Amniotic stem cell (primary cell): ENCODE data around the gene PWP1.

Experiments used
- DNase-seq: peaks from one replicate; lab custom pipeline; 2025; lab: John Stamatoyannopoulos, UW

PWP1 gene

DNA sequence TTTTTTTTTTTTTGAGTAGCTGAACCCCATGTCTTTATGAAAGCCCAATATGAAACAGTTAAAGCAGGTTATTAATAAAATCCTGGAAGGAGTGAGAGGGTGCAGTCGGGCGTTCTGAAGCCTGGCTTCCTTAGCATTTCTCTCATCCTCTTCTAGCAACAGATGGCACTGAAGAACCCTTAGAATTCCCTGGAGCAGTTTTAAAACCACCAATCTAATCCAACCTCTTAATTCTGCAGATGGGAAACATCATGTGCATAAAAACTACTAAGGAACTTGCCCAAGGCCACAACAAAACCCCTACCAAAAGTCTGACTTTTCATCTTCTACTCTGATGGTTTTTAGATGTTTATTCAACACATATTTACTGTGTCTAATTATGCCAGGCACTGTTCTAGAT, 50.2 kb downstream of the PWP1 start:
- DNase-seq, result no peak

DNA sequence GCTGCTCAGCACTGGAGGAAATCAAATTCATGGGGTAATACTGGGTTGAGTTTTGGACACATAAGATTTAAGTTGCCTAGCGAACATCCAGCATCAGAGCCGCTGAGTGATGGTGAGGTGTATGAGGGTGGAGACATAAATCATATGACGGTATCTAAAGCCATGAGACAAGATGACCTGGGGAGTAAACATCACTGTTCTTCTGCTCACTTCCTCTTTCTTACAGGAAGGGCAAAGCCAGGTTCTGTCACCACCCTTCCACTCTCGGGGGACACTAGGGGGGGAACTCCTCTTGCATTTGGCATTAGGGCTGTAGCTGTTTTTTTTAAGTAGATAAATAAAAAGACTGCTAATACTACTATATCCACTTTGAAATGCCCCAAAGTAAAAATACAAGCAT, 51.3 kb downstream of the PWP1 start:
- DNase-seq, result no peak

DNA sequence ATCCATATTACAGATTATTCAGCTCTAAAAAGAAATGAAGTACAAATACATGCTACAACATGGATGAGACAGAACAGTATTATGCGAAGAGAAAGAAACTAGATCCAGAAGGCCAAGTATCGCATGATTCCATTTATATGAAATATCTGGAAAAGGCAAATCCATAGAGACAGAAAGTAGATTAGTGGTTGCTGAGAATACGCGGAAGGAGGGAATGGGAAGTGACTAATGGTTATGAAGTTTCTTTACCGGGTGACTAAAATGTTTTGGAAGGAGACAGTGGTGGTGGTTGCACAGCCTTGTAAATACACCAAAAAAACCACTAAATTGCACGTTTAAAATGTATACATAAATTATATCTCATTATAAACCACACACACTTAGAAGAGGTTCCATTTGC, 62.9 kb downstream of the PWP1 start:
- peak; percentile 34 for DNase-seq

DNA sequence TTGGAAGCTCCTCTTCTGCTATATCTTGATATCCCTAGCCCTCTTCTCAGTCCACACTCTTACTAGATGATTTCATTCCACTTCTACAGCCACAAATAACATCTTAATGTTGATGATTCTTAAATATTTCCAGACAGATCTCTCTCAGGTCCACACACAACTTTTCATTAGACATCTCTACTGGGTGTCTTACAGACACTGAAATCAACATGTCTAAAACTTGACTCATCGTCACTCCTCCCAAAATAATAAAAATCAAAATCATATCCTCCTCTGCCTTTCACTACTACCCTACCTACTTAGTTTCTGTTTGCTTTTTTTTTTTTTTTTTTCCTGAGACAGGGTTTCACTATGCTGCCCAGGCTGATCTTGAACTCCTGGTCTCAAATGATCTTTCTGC, 63.5 kb downstream of the PWP1 start:
- no peak for DNase-seq

DNA sequence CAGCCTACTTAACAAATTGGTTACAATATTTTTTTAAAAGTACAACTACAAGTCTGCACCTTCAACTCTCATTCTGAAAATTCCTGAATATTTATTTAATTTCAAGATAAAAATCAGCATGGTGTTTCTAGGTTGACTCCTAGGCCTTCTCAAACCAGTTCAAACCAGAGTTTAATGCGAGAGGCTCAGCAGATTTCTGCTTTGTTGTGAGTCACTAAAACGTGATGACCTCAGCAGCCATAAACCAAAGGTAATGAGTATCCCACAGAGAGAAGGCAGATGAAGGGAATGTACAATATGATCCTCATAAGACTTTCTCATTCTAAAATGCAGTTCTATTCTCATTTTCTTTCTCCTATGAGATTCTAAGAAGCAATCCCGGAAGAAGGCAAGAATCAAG, 73.8 kb downstream of the PWP1 start:
- peak; percentile 64 for DNase-seq

DNA sequence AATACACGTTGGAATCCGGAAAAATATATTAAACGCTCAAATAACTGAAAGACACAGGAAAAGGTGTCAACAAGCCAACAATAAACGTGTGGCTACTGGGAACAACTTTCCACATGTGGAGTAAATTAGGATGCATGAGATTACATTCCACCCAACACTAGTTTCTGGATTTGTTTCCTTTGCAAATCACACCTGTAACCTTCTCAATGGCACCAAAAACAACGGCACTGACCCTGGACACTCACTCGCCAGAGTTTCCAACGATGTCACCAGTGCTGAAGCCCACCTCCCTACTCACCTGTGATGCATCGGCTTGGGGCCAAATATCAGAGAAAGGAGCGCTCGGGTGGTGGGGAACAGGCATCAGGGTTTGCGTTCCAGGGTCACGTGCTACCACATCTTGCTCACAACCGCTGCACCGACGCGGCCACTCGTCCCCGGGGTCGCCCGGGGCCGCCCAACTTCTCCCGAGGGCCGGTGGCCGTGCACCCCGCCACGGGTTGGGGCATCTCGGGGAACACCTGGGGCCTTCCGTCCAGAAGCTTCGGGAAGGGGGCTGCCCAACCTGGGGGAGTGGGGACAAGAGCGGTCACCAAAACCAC, 74.7 kb downstream of the PWP1 start:
- DNase-seq, result no peak

DNA sequence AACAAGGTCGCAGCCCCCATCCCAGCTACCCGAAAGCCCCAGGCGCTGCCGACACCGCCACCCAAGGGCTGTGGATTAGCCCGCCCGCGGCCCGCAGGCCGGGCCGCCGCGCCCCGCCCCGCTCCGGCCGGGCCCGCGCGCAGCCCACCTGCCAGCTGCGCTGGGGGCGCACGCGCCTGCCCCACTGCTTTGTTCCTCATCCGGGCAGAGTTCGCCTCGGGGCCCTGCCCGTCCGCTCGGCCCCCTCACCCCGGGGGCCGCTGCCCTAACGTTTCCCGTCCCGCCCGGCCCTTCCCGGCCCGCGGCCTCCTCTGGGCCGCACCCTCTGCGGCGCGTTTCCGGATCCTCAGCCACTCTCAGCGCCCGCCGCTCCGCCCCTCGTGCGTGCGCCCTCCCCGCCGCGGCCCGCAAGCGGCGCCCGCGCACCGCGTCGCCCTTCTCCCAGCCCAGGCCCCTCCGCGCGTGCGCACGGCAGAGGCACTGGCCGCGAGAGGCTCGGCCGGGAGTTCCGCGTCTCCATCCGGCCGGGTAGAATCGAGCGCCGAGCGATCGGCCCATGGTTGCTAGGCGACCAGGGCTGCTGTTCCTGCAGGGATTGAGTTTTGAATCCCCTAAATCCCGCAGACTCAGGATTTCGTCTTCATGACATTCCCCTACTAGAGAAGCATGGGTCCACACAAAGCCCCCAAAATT, 75.4 kb downstream of the PWP1 start, which contains the start of gene PRDM4:
Gene PRDM4, minus strand, starts transcription at position 329 of the 693 bp plus-strand sequence. CDS start 622 bp downstream, outside the sequence.
- DNase-seq, result peak; percentile 92

DNA sequence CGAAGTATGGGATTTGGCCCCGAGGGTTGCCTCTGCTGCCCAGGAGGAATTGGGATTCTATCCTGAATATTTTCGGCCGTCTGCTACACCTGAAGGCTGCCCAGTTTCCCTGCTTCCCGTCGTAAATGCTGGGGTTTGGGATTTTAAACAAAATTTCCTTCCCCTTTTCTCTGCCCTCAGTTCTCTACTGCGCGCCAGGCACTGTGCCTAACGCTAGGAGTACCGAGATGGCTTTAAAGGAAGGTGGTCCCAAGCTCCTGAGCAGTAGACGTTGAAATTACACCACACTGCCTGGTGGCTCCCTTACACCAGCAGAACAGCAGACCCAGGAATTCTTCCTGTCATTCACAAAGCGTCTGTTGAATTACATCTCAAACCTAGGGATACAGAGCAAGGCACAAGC, 75.9 kb downstream of the PWP1 start:
- DNase-seq, result no peak
